Right lobe of liver (tissue), 6 donors: ENCODE results near the gene BCR. TPM values are rescaled to one million over a fixed set of nuclear protein-coding genes. Genes with fewer than 3 reads are reported as not detected.

ENCODE experiments used
- ATAC-seq, 4 donors: fragments of 200-7000 bp; cut with Tn5 transposase; one replicate each; pipeline ENCODE4 v1.9.1; 2020; ENCODE audit warnings: mild to moderate bottlenecking in 4 of 4, moderate library complexity in 4 of 4
- DNase-seq, 3 donors: peaks; one replicate each; pipeline ENCODE4 v3.0.0-alpha.2; 2020
- H3K27ac ChIP-seq, 3 donors: fragments of 200-600 bp; one replicate each; pipeline ENCODE4 v1.8.0; 2022
- H3K27me3 ChIP-seq, 2 donors: fragments of 200-600 bp; one replicate each; pipeline ENCODE4 v1.8.0; 2022
- H3K36me3 ChIP-seq, 4 donors: fragments of 200-600 bp; sonication (generic) in 1 of 4; one replicate each; pipeline versions ENCODE4 v1.5.1 to v1.8.0; 2017 to 2022; ENCODE audit warnings: control low read depth in 1 of 4
- H3K4me1 ChIP-seq, 4 donors: fragments of 200-600 bp; sonication (generic) in 1 of 4; one replicate each; pipeline versions ENCODE4 v1.5.1 to v1.8.0; 2017 to 2022; ENCODE audit warnings: control low read depth in 1 of 4
- H3K4me3 ChIP-seq, 3 donors: fragments of 200-600 bp; one replicate each; pipeline ENCODE4 v1.8.0; 2022
- H3K9me3 ChIP-seq, 4 donors: fragments of 200-600 bp; sonication (generic) in 1 of 4; one replicate each; pipeline versions ENCODE4 v1.5.1 to v1.8.0; 2017 to 2022; ENCODE audit warnings: control low read depth in 1 of 4
- CTCF ChIP-seq, 4 donors: fragments of 200-600 bp in 3 of 4; fragments of 450-650 bp in 1 of 4; IDR thresholded peaks; one replicate each; pipeline versions ENCODE4 v1.5.1 to v1.8.0; 2016 to 2022; ENCODE audit warnings: antibody characterized with exemption in 4 of 4, mild to moderate bottlenecking in 2 of 4
- POLR2A ChIP-seq: fragments of 450-650 bp; IDR thresholded peaks from one replicate; pipeline ENCODE4 v1.6.1; 2017; ENCODE audit warnings: antibody characterized with exemption, mild to moderate bottlenecking
- WGBS: methylation state at CpG from one replicate; pipeline ENCODE4 v1.1.6; 2018; ENCODE audit warnings: low coverage, low lambda C conversion rate; ENCODE audit not compliant: insufficient coverage; ENCODE audit errors: missing lambda C conversion rate; 5-methylcytosine and 5-hydroxymethylcytosine counted together
- intact Hi-C, 2 donors: fragments of 100-400 bp; cut with DNase I; formaldehyde crosslinking; loops; one replicate each; pipeline versions ENCODE4 v1.11.2 to v1.14.1; 2022
- total RNA-seq, 6 experiments: library from RNA; depleted of rRNA in 2 of 6; stranded (reverse); fragments of >200 nt in 2 of 6; fragmentation: NEBNext Ultra II Directional in 3 of 6; extraction: Animal tissue kit (Norgen Biotek cat#: 25700) in 3 of 6; gene quantifications; one replicate each; pipeline versions ENCODE4 v1.1.0 to v1.2.4, GENCODE V29; 2016 to 2023
- donor health status: DM: no; HTN: yes; CAD: no.
- donor health status: DM: no; HTN: no; CAD: no.
- donor health status: DM: no; HTN: no; CAD: no.
- donor health status: DM: no; HTN: yes; CAD: no.
- donor health status: DM: no; HTN: yes; CAD: no.

The BCR gene
- total RNA-seq, 6 experiments from 2014 or later = 22.7 to 28.8 (median 24.3) TPM

- no peak overlapping the region for H3K27ac ChIP-seq
- DNase-seq = no peak
- H3K4me3 ChIP-seq = no peak overlapping the region
- H3K4me1 ChIP-seq = peaks cover 0 to 61% (median 13%) of the 10 kb centered on the region in 4 donors
- H3K36me3 ChIP-seq = no peaks in the 10 kb centered on the region
- 61% methylated on average over 3 of the region's 3 CpGs for WGBS
- ATAC-seq = no peak
- TF ChIP-seq CTCF (IDR thresholded peaks at IDR 0.05) (no peak), POLR2A (no peak)
- no peaks in the 10 kb centered on the region for H3K27me3 ChIP-seq
- no peaks in the 10 kb centered on the region for H3K9me3 ChIP-seq
- intact Hi-C loops = no loop called here
Observed at GRCh38 chr22:23184100-23184763, 3.9 kb downstream of the BCR start.

- H3K9me3 ChIP-seq = no peaks in the 10 kb centered on the region
- no peak for ATAC-seq
- intact Hi-C loops = no loop called here
- H3K27me3 ChIP-seq = no peaks in the 10 kb centered on the region
- WGBS = 22% methylated on average over 1 of the region's 5 CpGs
- no peak overlapping the region for H3K4me3 ChIP-seq
- no peak overlapping the region for H3K27ac ChIP-seq
- H3K4me1 ChIP-seq = peaks cover 0 to 56% (median 10%) of the 10 kb centered on the region in 4 donors
- DNase-seq = no peak
- TF ChIP-seq CTCF (IDR thresholded peaks at IDR 0.05) = no peak
- no peak for TF ChIP-seq POLR2A
- H3K36me3 ChIP-seq = no peaks in the 10 kb centered on the region
Observed at GRCh38 chr22:23184764-23185113, 4.4 kb downstream of the BCR start.

DNA sequence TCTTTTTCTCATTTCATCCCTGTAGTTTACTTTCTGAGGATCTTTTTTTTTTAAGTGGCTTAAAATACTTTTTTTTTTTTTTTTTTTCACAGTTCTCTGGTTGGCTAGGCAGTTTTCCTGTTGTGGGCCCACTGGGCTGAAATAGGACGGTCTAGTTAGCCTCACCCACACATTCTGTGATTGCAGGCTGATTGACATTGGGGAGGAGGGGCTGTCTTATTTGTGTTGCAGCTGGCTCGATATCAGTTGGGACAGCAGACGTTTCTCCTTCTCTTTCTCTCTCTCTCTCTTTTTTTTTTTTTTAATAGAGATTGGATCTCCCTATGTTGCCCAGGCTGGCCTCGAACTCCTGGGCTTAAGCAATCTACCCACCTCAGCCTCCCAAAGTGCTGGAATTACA lies 6.9 kb downstream of the BCR start:
- no peak for DNase-seq
- Histone ChIP-seq H3K9me3 (no peaks in the 10 kb centered on the region), H3K36me3 (no peaks in the 10 kb centered on the region), H3K4me3 (no peak overlapping the region), H3K27me3 (no peaks in the 10 kb centered on the region), H3K4me1 (peaks cover 0 to 42% (median 9%) of the 10 kb centered on the region in 4 donors), H3K27ac (no peak overlapping the region)
- intact Hi-C loops = no loop called here
- no peak for TF ChIP-seq CTCF (IDR thresholded peaks at IDR 0.05)
- no peak for TF ChIP-seq POLR2A
- 45% methylated on average over 4 of the region's 4 CpGs for WGBS
- peak in 2 of 4 donors; percentile 20 to 35 for ATAC-seq

GRCh38 chr22:23187871-23188700 lies 7.8 kb downstream of the BCR start:
- Histone ChIP-seq H3K27ac (no peak overlapping the region), H3K4me3 (no peak overlapping the region), H3K36me3 (no peaks in the 10 kb centered on the region), H3K27me3 (no peaks in the 10 kb centered on the region), H3K4me1 (peaks cover 0 to 34% (median 5%) of the 10 kb centered on the region in 4 donors), H3K9me3 (no peaks in the 10 kb centered on the region)
- no peak for DNase-seq
- no peak for TF ChIP-seq CTCF (IDR thresholded peaks at IDR 0.05)
- no peak for TF ChIP-seq POLR2A
- peak in 1 of 4 donors; percentile 35 for ATAC-seq
- intact Hi-C loops = no loop called here
- 82% methylated on average over 6 of the region's 7 CpGs for WGBS
